Suprapubic skin (tissue), 3 donors: ENCODE results near the gene MKX.

Source experiments
- CTCF ChIP-seq, 2 donors: fragments of 200-600 bp in 1 of 2; fragments of 450-650 bp in 1 of 2; sonication (generic) in 1 of 2; IDR thresholded peaks; one replicate each; pipeline ENCODE4 v1.5.1; 2016 to 2019; ENCODE audit warnings: antibody characterized with exemption in 2 of 2, mild to moderate bottlenecking in 1 of 2, moderate library complexity in 1 of 2
- POLR2AphosphoS5 ChIP-seq, 3 donors: sonication (generic); formaldehyde crosslinking; IDR thresholded peaks; one replicate each; pipeline ENCODE4 v1.6.1; 2017; ENCODE audit warnings: antibody characterized with exemption in 3 of 3

- TF ChIP-seq CTCF (IDR thresholded peaks at IDR 0.05): no peak
- TF ChIP-seq POLR2AphosphoS5 (IDR thresholded peaks at IDR 0.05): no peak
Measured at GRCh38 chr10:27709304-27709703, 36.3 kb downstream of the MKX start.
